Measurements from ENCODE around the gene ARNT2.
A peak's percentile ranks its signal among the peaks of the same experiment; 100 is the strongest.

Gene ARNT2

GRCh38 chr15:80604583-80605575, 200.7 kb downstream of the ARNT2 start:
- DNase-seq: no peak

GRCh38 chr15:80605591-80606150, 201.5 kb downstream of the ARNT2 start:
- DNase-seq: no peak

- DNase-seq: no peak
Observed at GRCh38 chr15:80606511-80607071, 202.4 kb downstream of the ARNT2 start.

GRCh38 chr15:80607287-80607980, 203.3 kb downstream of the ARNT2 start:
- DNase-seq: no peak

GRCh38 chr15:80608688-80609087, 204.5 kb downstream of the ARNT2 start:
- DNase-seq: no peak

GRCh38 chr15:80609091-80609490, 204.9 kb downstream of the ARNT2 start:
- DNase-seq: no peak

GRCh38 chr15:80609512-80609946, 205.3 kb downstream of the ARNT2 start:
- DNase-seq: no peak

- no peak for DNase-seq
Observed at GRCh38 chr15:80611543-80612080, 207.4 kb downstream of the ARNT2 start.

GRCh38 chr15:80612118-80612823, 208.1 kb downstream of the ARNT2 start:
- no peak for DNase-seq

GRCh38 chr15:80613762-80614365, 209.7 kb downstream of the ARNT2 start:
- no peak for DNase-seq

GRCh38 chr15:80614711-80615360, 210.7 kb downstream of the ARNT2 start:
- DNase-seq: no peak

GRCh38 chr15:80615361-80615736, 211.2 kb downstream of the ARNT2 start:
- no peak for DNase-seq

GRCh38 chr15:80615783-80616391, 211.7 kb downstream of the ARNT2 start:
- DNase-seq: peak in 1 of 2 experiments; percentile 13

- no peak for DNase-seq
Observed at GRCh38 chr15:80618685-80619400, 214.7 kb downstream of the ARNT2 start.

- peak; percentile 38 to 52 for DNase-seq
Observed at GRCh38 chr15:80619680-80620079, 215.5 kb downstream of the ARNT2 start.

- no peak for DNase-seq
Observed at GRCh38 chr15:80620141-80620540, 216.0 kb downstream of the ARNT2 start.

GRCh38 chr15:80620931-80621330, 216.7 kb downstream of the ARNT2 start:
- DNase-seq: no peak

GRCh38 chr15:80626643-80627120, 222.5 kb downstream of the ARNT2 start:
- DNase-seq: no peak

GRCh38 chr15:80629355-80629754, 225.2 kb downstream of the ARNT2 start:
- no peak for DNase-seq

- DNase-seq: no peak
Observed at GRCh38 chr15:80630981-80631380, 226.8 kb downstream of the ARNT2 start.
